GM23338 (cell line): ENCODE data around the gene FGGY. TPM values are rescaled to one million over a fixed set of nuclear protein-coding genes. Genes with fewer than 3 reads are reported as not detected.

Experiments used
- ATAC-seq: fragments of 200-7000 bp; cut with Tn5 transposase; 3 replicates; pipeline ENCODE4 v1.9.1; 2020
- DNase-seq: peaks from one replicate; pipeline ENCODE4 v3.0.0-alpha.2; 2015; ENCODE audit warnings: low spot score
- H2AFZ ChIP-seq: fragments of 200-600 bp; sonication (generic); 2 replicates; pipeline ENCODE4 v1.8.0; 2016; ENCODE audit warnings: antibody characterized with exemption, mild to moderate bottlenecking, moderate library complexity
- H3F3A ChIP-seq: fragments of 200-600 bp; sonication (generic); replicated peaks from 2 replicates; pipeline ENCODE4 v1.8.0; 2017; ENCODE audit warnings: antibody characterized with exemption, mixed run types, low read depth
- H3K27ac ChIP-seq: fragments of 200-600 bp; sonication (generic); 2 replicates; pipeline ENCODE4 v1.6.1; 2016; ENCODE audit warnings: low read depth
- H3K27me3 ChIP-seq: fragments of 200-600 bp; sonication (generic); 2 replicates; pipeline ENCODE4 v1.8.0; 2016; ENCODE audit warnings: mild to moderate bottlenecking, mixed run types, moderate library complexity; ENCODE audit not compliant: insufficient read depth
- H3K36me3 ChIP-seq: fragments of 200-600 bp; sonication (generic); 2 replicates; pipeline ENCODE4 v1.8.0; 2016; ENCODE audit warnings: mild to moderate bottlenecking; ENCODE audit not compliant: insufficient read depth
- H3K4me1 ChIP-seq: fragments of 200-600 bp; sonication (generic); 2 replicates; pipeline ENCODE4 v1.8.0; 2016; ENCODE audit warnings: mild to moderate bottlenecking, moderate library complexity; ENCODE audit not compliant: insufficient read depth
- H3K4me2 ChIP-seq: fragments of 200-600 bp; sonication (generic); 2 replicates; pipeline ENCODE4 v1.7.1; 2017; ENCODE audit warnings: mixed run types
- H3K4me3 ChIP-seq: fragments of 200-600 bp; sonication (generic); 2 replicates; pipeline ENCODE4 v1.6.1; 2016; ENCODE audit warnings: mixed run types
- H3K79me2 ChIP-seq: fragments of 200-600 bp; sonication (generic); replicated peaks from 2 replicates; pipeline ENCODE4 v1.8.0; 2017; ENCODE audit warnings: mild to moderate bottlenecking; ENCODE audit not compliant: insufficient read depth
- H3K9me2 ChIP-seq: fragments of 200-600 bp; sonication (generic); 2 replicates; pipeline ENCODE4 v1.8.0; 2017; ENCODE audit not compliant: insufficient read depth
- H4K20me1 ChIP-seq: fragments of 200-600 bp; sonication (generic); replicated peaks from 2 replicates; pipeline ENCODE4 v1.8.0; 2017; ENCODE audit warnings: mild to moderate bottlenecking; ENCODE audit not compliant: insufficient read depth
- H3K27ac Mint-ChIP-seq: 2 replicates; pipeline ENCODE4 v1.8.0; 2020; ENCODE audit warnings: inconsistent platforms, mild to moderate bottlenecking, moderate library complexity, mixed read lengths
- H3K27me3 Mint-ChIP-seq: 3 replicates; pipeline ENCODE4 v1.8.0; 2022; ENCODE audit warnings: low read depth, mild to moderate bottlenecking, moderate library complexity, mixed read lengths, inconsistent platforms; ENCODE audit not compliant: insufficient read depth, poor library complexity
- H3K36me3 Mint-ChIP-seq: 3 replicates; pipeline ENCODE4 v1.8.0; 2021; ENCODE audit warnings: low read depth, mild to moderate bottlenecking, inconsistent platforms, moderate library complexity, mixed read lengths
- H3K4me1 Mint-ChIP-seq: 3 replicates; pipeline ENCODE4 v1.8.0; 2020; ENCODE audit warnings: mild to moderate bottlenecking, inconsistent platforms, mixed read lengths
- H3K4me3 Mint-ChIP-seq: 3 replicates; pipeline ENCODE4 v1.8.0; 2021; ENCODE audit warnings: moderate library complexity, mild to moderate bottlenecking, inconsistent platforms, mixed read lengths
- H3K9me3 Mint-ChIP-seq: 3 replicates; pipeline ENCODE4 v1.8.0; 2020; ENCODE audit warnings: moderate library complexity, mild to moderate bottlenecking, inconsistent platforms, mixed read lengths
- CREB1 ChIP-seq: fragments of 250-450 bp; sonication (Bioruptor Pico); IDR thresholded peaks from 2 replicates; pipeline ENCODE4 v1.5.0; 2020; ENCODE audit warnings: low read depth, mild to moderate bottlenecking, moderate library complexity
- EZH2 ChIP-seq: fragments of 200-600 bp; sonication (generic); IDR thresholded peaks from one replicate; pipeline ENCODE4 v1.8.0; 2017; ENCODE audit warnings: antibody characterized with exemption, mild to moderate bottlenecking, low read depth; ENCODE audit not compliant: unreplicated experiment
- EZH2phosphoT487 ChIP-seq: fragments of 200-600 bp; sonication (generic); IDR thresholded peaks from one replicate; pipeline ENCODE4 v1.8.1; 2018; ENCODE audit warnings: antibody characterized with exemption; ENCODE audit not compliant: unreplicated experiment
- JUNB ChIP-seq: IDR thresholded peaks from one replicate; pipeline ENCODE4 v1.6.1; 2016; ENCODE audit warnings: antibody characterized with exemption; ENCODE audit not compliant: unreplicated experiment
- NANOG ChIP-seq: IDR thresholded peaks from 2 replicates; pipeline ENCODE4 v1.6.1; 2016; ENCODE audit warnings: antibody characterized with exemption, borderline replicate concordance
- POLR2AphosphoS5 ChIP-seq: IDR thresholded peaks from 2 replicates; pipeline ENCODE4 v1.6.1; 2016; ENCODE audit warnings: antibody characterized with exemption, low read depth
- REST ChIP-seq: IDR thresholded peaks from one replicate; pipeline ENCODE4 v1.6.1; 2018; ENCODE audit warnings: antibody characterized with exemption; ENCODE audit not compliant: unreplicated experiment
- STAT1 ChIP-seq: IDR thresholded peaks from one replicate; pipeline ENCODE4 v1.6.1; 2016; ENCODE audit warnings: antibody characterized with exemption; ENCODE audit not compliant: unreplicated experiment
- ZNF114 ChIP-seq: fragments of 250-450 bp; sonication (Bioruptor Pico); IDR thresholded peaks from 2 replicates; pipeline ENCODE4 v1.5.0; 2020; ENCODE audit warnings: mild to moderate bottlenecking, moderate library complexity
- ZNF331 ChIP-seq: fragments of 250-450 bp; sonication (Bioruptor Pico); IDR thresholded peaks from 2 replicates; pipeline ENCODE4 v1.5.0; 2020; ENCODE audit warnings: low read depth, mild to moderate bottlenecking, moderate library complexity
- polyA plus RNA-seq: library from polyadenylated mRNA; unstranded; fragments of >200 nt; fragmentation: Nextera tagmentation; extraction: Ambion mirVana; gene quantifications from 2 replicates; pipeline ENCODE4 v1.2.1, GENCODE V29; 2016
- total RNA-seq: library from RNA; depleted of rRNA; stranded (reverse); fragments of >200 nt; shearing (Covaris generic); gene quantifications from 2 replicates; pipeline ENCODE4 v1.2.3, GENCODE V29; 2014
- TF ChIP-seq, protein P1 (sequence below): IDR thresholded peaks from 2 replicates; pipeline ENCODE4 v1.6.1; 2016; ENCODE audit warnings: antibody characterized with exemption
- TF ChIP-seq, protein P2 (sequence below), 2 experiments: fragments of 200-600 bp in 1 of 2; sonication (generic) in 1 of 2; conservative IDR thresholded peaks; 2 replicates each; pipeline versions ENCODE4 v1.5.1 to v1.6.1; 2016 to 2017; ENCODE audit warnings: antibody characterized with exemption in 2 of 2, low read depth in 2 of 2, mild to moderate bottlenecking in 2 of 2, moderate library complexity in 1 of 2
- TF ChIP-seq, protein P3 (sequence below): fragments of 250-450 bp; sonication (Bioruptor Pico); IDR thresholded peaks from 2 replicates; pipeline ENCODE4 v1.5.0; 2020; ENCODE audit warnings: mild to moderate bottlenecking, moderate library complexity

FGGY gene
- total and polyA plus RNA-seq, 2 experiments from 2014 or later, result 10.9 to 21.4 TPM

DNA sequence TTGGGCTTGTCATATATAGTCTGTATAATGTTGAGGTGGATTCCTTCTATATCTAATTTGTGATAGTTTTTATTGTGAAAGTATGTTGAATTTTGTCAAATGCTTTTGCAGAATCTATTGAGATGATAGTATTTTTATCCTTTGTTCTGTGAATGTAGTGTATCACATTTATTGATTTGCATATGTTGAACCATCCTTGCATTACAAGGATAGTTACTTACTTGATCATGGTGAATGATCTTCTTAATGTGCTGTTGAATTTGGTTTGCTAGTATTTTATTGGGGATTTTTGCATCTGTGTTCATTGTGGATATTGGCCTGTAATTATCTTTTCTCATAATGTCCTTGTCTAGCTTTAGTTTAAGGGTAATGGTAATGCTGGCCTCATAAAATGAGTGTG lies 8.3 kb downstream of the FGGY start:
- TF ChIP-seq NANOG (no peak), REST (no peak), EZH2 (no peak), EZH2phosphoT487 (no peak), CREB1 (CRISPR knock-in tag) (no peak), STAT1 (no peak), JUNB (no peak), POLR2AphosphoS5 (no peak), ZNF114 (no peak), ZNF331 (CRISPR knock-in tag) (no peak)
- TF ChIP-seq, protein P1, sequence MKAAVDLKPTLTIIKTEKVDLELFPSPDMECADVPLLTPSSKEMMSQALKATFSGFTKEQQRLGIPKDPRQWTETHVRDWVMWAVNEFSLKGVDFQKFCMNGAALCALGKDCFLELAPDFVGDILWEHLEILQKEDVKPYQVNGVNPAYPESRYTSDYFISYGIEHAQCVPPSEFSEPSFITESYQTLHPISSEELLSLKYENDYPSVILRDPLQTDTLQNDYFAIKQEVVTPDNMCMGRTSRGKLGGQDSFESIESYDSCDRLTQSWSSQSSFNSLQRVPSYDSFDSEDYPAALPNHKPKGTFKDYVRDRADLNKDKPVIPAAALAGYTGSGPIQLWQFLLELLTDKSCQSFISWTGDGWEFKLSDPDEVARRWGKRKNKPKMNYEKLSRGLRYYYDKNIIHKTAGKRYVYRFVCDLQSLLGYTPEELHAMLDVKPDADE, result no peak
- TF ChIP-seq, protein P2, sequence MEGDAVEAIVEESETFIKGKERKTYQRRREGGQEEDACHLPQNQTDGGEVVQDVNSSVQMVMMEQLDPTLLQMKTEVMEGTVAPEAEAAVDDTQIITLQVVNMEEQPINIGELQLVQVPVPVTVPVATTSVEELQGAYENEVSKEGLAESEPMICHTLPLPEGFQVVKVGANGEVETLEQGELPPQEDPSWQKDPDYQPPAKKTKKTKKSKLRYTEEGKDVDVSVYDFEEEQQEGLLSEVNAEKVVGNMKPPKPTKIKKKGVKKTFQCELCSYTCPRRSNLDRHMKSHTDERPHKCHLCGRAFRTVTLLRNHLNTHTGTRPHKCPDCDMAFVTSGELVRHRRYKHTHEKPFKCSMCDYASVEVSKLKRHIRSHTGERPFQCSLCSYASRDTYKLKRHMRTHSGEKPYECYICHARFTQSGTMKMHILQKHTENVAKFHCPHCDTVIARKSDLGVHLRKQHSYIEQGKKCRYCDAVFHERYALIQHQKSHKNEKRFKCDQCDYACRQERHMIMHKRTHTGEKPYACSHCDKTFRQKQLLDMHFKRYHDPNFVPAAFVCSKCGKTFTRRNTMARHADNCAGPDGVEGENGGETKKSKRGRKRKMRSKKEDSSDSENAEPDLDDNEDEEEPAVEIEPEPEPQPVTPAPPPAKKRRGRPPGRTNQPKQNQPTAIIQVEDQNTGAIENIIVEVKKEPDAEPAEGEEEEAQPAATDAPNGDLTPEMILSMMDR (conservative IDR thresholded peaks at IDR 0.05; ENCODE audit: low read depth in 2 of 2), result no peak
- TF ChIP-seq, protein P3, sequence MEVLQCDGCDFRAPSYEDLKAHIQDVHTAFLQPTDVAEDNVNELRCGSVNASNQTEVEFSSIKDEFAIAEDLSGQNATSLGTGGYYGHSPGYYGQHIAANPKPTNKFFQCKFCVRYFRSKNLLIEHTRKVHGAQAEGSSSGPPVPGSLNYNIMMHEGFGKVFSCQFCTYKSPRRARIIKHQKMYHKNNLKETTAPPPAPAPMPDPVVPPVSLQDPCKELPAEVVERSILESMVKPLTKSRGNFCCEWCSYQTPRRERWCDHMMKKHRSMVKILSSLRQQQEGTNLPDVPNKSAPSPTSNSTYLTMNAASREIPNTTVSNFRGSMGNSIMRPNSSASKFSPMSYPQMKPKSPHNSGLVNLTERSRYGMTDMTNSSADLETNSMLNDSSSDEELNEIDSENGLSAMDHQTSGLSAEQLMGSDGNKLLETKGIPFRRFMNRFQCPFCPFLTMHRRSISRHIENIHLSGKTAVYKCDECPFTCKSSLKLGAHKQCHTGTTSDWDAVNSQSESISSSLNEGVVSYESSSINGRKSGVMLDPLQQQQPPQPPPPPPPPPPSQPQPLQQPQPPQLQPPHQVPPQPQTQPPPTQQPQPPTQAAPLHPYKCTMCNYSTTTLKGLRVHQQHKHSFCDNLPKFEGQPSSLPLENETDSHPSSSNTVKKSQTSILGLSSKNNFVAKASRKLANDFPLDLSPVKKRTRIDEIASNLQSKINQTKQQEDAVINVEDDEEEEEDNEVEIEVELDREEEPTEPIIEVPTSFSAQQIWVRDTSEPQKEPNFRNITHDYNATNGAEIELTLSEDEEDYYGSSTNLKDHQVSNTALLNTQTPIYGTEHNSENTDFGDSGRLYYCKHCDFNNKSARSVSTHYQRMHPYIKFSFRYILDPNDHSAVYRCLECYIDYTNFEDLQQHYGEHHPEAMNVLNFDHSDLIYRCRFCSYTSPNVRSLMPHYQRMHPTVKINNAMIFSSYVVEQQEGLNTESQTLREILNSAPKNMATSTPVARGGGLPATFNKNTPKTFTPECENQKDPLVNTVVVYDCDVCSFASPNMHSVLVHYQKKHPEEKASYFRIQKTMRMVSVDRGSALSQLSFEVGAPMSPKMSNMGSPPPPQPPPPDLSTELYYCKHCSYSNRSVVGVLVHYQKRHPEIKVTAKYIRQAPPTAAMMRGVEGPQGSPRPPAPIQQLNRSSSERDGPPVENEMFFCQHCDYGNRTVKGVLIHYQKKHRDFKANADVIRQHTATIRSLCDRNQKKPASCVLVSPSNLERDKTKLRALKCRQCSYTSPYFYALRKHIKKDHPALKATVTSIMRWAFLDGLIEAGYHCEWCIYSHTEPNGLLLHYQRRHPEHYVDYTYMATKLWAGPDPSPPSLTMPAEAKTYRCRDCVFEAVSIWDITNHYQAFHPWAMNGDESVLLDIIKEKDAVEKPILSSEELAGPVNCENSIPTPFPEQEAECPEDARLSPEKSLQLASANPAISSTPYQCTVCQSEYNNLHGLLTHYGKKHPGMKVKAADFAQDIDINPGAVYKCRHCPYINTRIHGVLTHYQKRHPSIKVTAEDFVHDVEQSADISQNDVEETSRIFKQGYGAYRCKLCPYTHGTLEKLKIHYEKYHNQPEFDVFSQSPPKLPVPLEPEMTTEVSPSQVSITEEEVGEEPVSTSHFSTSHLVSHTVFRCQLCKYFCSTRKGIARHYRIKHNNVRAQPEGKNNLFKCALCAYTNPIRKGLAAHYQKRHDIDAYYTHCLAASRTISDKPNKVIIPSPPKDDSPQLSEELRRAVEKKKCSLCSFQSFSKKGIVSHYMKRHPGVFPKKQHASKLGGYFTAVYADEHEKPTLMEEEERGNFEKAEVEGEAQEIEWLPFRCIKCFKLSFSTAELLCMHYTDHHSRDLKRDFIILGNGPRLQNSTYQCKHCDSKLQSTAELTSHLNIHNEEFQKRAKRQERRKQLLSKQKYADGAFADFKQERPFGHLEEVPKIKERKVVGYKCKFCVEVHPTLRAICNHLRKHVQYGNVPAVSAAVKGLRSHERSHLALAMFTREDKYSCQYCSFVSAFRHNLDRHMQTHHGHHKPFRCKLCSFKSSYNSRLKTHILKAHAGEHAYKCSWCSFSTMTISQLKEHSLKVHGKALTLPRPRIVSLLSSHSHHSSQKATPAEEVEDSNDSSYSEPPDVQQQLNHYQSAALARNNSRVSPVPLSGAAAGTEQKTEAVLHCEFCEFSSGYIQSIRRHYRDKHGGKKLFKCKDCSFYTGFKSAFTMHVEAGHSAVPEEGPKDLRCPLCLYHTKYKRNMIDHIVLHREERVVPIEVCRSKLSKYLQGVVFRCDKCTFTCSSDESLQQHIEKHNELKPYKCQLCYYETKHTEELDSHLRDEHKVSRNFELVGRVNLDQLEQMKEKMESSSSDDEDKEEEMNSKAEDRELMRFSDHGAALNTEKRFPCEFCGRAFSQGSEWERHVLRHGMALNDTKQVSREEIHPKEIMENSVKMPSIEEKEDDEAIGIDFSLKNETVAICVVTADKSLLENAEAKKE, result no peak
- H3K9me2 ChIP-seq, result no peaks in the 10 kb centered on the region
- peaks cover 19% of the 10 kb centered on the region for H3K36me3 Mint-ChIP-seq

More for the DNA sequence above, 8.3 kb downstream of the FGGY start:
- H2AFZ ChIP-seq, result no peak overlapping the region
- H3K27ac ChIP-seq, result no peak overlapping the region
- H3K4me2 ChIP-seq, result no peak overlapping the region
- no peak overlapping the region for H3K4me3 ChIP-seq
- H3K4me1 Mint-ChIP-seq, result peaks cover 8% of the 10 kb centered on the region
- no peaks in the 10 kb centered on the region for H4K20me1 ChIP-seq
- no peak overlapping the region for H3K27ac Mint-ChIP-seq
- peaks cover 8% of the 10 kb centered on the region; the same call in 1 of the 2 replicates for H3K36me3 ChIP-seq
- no peaks in the 10 kb centered on the region for H3K27me3 Mint-ChIP-seq
- H3F3A ChIP-seq, result no peaks in the 10 kb centered on the region
- ATAC-seq (no peak), DNase-seq (no peak)
- no peak overlapping the region for H3K4me3 Mint-ChIP-seq
- H3K79me2 ChIP-seq, result no peaks in the 10 kb centered on the region; the same call in 1 of the 2 replicates
- H3K4me1 ChIP-seq, result peaks cover 7% of the 10 kb centered on the region
- no peaks in the 10 kb centered on the region for H3K27me3 ChIP-seq
- H3K9me3 Mint-ChIP-seq, result peaks cover 11% of the 10 kb centered on the region; the same call in 1 of the 3 replicates
